ENCODE results near the gene AFTPH. TPM values are rescaled to one million over a fixed set of nuclear protein-coding genes. Genes with fewer than 3 reads are reported as not detected.

AFTPH gene
- 7.2 and 10.7 TPM in 2 replicates for total RNA-seq

GRCh38 chr2:64523666-64524603, at the start of gene AFTPH:
Gene AFTPH (plus strand): TSS chr2:64524328. CDS start chr2:64551475, 27,147 bp downstream.

Other genes starting within 250 kb of the AFTPH start
- 12.0 and 15.0 TPM in 2 replicates for gene LGALSL, start 70.2 kb upstream of the AFTPH start, total RNA-seq
- 9.4 and 10.4 TPM in 2 replicates for gene SERTAD2, start 129.6 kb downstream of the AFTPH start, total RNA-seq